ENCODE data around the gene MYH6. TPM values are rescaled to one million over a fixed set of nuclear protein-coding genes. Genes with fewer than 3 reads are reported as not detected.
A peak's percentile ranks its signal among the peaks of the same experiment; 100 is the strongest.

The MYH6 gene
- total and polyA plus RNA-seq, 2 of the 13 experiments (the other 11 are each of a cell fraction or from before 2014, with no cell fraction given), result 0.01 TPM; not detected in 1

- TF ChIP-seq ZNF883 (CRISPR knock-in tag; IDR thresholded peaks at IDR 0.05; ENCODE audit: not compliant biosample characterization) (peak; percentile 57), SKI (IDR thresholded peaks at IDR 0.05; ENCODE audit: partially characterized antibody) (no peak), AKAP8 (CRISPR knock-in tag; IDR thresholded peaks at IDR 0.05) (no peak), SOX13 (IDR thresholded peaks at IDR 0.05) (no peak), SOX13 (CRISPR knock-in tag; conservative IDR thresholded peaks at IDR 0.05 in 1 of 2, IDR thresholded peaks at IDR 0.05 in 1 of 2) (no peak), ZNF746 (CRISPR knock-in tag; IDR thresholded peaks at IDR 0.05) (no peak), AGO1 (IDR thresholded peaks at IDR 0.05; ENCODE audit: low read depth, low read length, poor library complexity, severe bottlenecking) (no peak), RBFOX2 (IDR thresholded peaks at IDR 0.05; ENCODE audit: low read depth, low read length) (no peak), DNMT3B (CRISPR knock-in tag; conservative IDR thresholded peaks at IDR 0.05) (no peak), TFAP4 (IDR thresholded peaks at IDR 0.05; ENCODE audit: borderline replicate concordance, low read depth) (no peak), ZNF407 (CRISPR knock-in tag; IDR thresholded peaks at IDR 0.05; ENCODE audit: not compliant biosample characterization) (peak; percentile 44), TAF15 (IDR thresholded peaks at IDR 0.05; ENCODE audit: low read depth, low read length, poor library complexity, severe bottlenecking) (no peak), ZNF577 (CRISPR knock-in tag; IDR thresholded peaks at IDR 0.05; ENCODE audit: borderline replicate concordance, low read depth) (no peak)
Observed at GRCh38 chr14:23376482-23377197, 31.4 kb downstream of the MYH6 start, which contains the start of gene CMTM5 (continued).
